ENCODE results near the gene HIF1A. TPM values are rescaled to one million over a fixed set of nuclear protein-coding genes. Genes with fewer than 3 reads are reported as not detected.

Gene HIF1A
- total RNA-seq, 1 experiment from 2014 or later = 319 TPM

DNA sequence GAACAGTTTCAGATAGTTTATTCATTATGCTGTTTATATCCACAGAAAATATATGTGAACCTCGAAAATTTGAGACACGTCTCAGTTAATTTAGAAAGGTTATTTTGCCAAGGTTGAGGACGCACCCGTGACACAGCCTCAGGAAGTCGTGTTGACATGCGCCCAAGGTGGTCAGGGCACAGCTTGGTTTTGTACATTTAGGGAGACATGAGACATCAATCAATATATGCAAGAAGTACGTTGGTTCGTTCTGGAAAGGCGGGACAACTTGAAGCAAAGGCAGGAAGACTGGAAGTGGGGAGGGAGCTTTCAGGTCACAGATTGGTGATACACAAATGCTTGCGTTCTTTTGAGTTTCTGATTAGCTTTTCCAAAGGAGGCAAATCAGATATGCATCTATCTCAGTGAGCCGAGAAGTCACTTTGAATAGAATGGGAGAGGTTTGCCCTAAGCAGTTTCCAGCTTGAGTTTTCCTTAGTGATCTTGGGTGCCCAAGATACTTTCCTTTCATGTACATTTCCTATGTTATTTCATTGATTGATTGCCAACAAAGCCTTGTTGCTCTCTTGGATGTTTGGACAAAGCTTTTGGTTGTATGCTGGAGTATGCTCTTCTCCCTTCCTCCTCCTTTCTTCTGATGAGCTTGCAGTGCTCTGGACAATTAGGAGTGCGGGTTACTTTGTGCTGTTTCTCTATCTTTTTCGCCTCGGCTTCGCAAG, 70.1 kb downstream of the HIF1A start:
- peak overlapping the region; percentile 89 for H3K9ac ChIP-seq (ENCODE audit: low read length)
- H2AFZ ChIP-seq (ENCODE audit: low read length) = no peak overlapping the region
- intact Hi-C loops (cut with micrococcal nuclease) = no loop called here
- no peaks in the 10 kb centered on the region for H3K9me2 ChIP-seq (replicated peaks; ENCODE audit: low read length)
- H3K4me2 ChIP-seq (ENCODE audit: low read length) = peak overlapping the region; percentile 94
- peak overlapping the region; percentile 55 for H3K27ac ChIP-seq (ENCODE audit: low read length)
- POLR2A ChIA-PET (ENCODE audit: unreplicated experiment) = interaction anchor here (0.6 to 1.0 kb wide), 5 partner anchors 25 to 474 kb away, joined by 3 to 5 read pairs (median 4); partner anchors contain the start of gene HIF1A
- no peaks in the 10 kb centered on the region for H3K27me3 ChIP-seq (ENCODE audit: low read length)
- peaks cover 33% of the 10 kb centered on the region for H3K4me1 ChIP-seq (ENCODE audit: insufficient read depth, low read length)
- H3F3A ChIP-seq (ENCODE audit: low read length, unreplicated experiment) = peaks cover 18% of the 10 kb centered on the region
- peak overlapping the region; percentile 96 for H3K4me3 ChIP-seq (ENCODE audit: low read length)
- TF ChIP-seq, protein P1, sequence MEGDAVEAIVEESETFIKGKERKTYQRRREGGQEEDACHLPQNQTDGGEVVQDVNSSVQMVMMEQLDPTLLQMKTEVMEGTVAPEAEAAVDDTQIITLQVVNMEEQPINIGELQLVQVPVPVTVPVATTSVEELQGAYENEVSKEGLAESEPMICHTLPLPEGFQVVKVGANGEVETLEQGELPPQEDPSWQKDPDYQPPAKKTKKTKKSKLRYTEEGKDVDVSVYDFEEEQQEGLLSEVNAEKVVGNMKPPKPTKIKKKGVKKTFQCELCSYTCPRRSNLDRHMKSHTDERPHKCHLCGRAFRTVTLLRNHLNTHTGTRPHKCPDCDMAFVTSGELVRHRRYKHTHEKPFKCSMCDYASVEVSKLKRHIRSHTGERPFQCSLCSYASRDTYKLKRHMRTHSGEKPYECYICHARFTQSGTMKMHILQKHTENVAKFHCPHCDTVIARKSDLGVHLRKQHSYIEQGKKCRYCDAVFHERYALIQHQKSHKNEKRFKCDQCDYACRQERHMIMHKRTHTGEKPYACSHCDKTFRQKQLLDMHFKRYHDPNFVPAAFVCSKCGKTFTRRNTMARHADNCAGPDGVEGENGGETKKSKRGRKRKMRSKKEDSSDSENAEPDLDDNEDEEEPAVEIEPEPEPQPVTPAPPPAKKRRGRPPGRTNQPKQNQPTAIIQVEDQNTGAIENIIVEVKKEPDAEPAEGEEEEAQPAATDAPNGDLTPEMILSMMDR (conservative IDR thresholded peaks at IDR 0.05; ENCODE audit: low read depth, low read length) = no peak
- no peak for TF ChIP-seq EZH2 (IDR thresholded peaks at IDR 0.05; ENCODE audit: low read length, unreplicated experiment)
- TF ChIP-seq EZH2phosphoT487 (IDR thresholded peaks at IDR 0.05; ENCODE audit: borderline replicate concordance, low read length) = no peak
- H3K79me2 ChIP-seq (ENCODE audit: low read length) = peaks cover 78% of the 10 kb centered on the region
- H4K20me1 ChIP-seq (ENCODE audit: low read length) = peaks cover 23% of the 10 kb centered on the region
- DNase-seq (peak; percentile 88), ATAC-seq (peak; percentile 22)
- H3K9me3 ChIP-seq (ENCODE audit: low read length) = no peaks in the 10 kb centered on the region
- BruUV-seq (replicated peaks) = no TSS peak
- CTCF ChIA-PET = interaction anchor here (1.0 to 1.5 kb wide), 2 partner anchors 16 to 72 kb away, joined by 4 read pairs; no protein-coding TSS in a partner anchor
- H3K36me3 ChIP-seq (ENCODE audit: low read depth, low read length) = peaks cover 24% of the 10 kb centered on the region

DNA sequence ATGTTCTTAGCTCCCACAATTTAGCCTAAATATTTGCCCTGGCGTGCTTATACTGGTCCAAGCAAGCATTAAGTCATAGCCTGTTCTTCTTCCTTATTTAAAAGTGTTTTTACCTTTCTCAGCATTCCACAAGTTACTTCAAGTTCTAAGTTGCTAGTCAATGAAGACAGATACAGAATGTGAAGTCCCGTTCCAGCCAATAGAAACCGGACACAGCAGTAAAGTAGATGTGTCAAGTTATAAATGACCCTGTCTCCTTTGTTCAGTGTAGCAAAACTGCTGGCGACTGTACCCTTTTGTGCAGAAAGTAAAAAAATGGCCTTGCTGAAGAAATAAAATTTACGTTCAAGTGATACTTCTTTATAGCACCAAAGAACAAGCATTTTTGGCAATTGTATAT, 70.8 kb downstream of the HIF1A start:
- Histone ChIP-seq H3K36me3 (ENCODE audit: low read depth, low read length) (peaks cover 30% of the 10 kb centered on the region), H3K4me3 (ENCODE audit: low read length) (peak overlapping the region; percentile 96), H4K20me1 (ENCODE audit: low read length) (peaks cover 23% of the 10 kb centered on the region), H3K9ac (ENCODE audit: low read length) (peak overlapping the region; percentile 89), H3K9me2 (replicated peaks; ENCODE audit: low read length) (no peaks in the 10 kb centered on the region), H2AFZ (ENCODE audit: low read length) (no peak overlapping the region), H3K4me2 (ENCODE audit: low read length) (peak overlapping the region; percentile 94), H3K27me3 (ENCODE audit: low read length) (no peaks in the 10 kb centered on the region), H3K79me2 (ENCODE audit: low read length) (peaks cover 86% of the 10 kb centered on the region), H3K9me3 (ENCODE audit: low read length) (no peaks in the 10 kb centered on the region), H3K27ac (ENCODE audit: low read length) (peak overlapping the region; percentile 55), H3F3A (ENCODE audit: low read length, unreplicated experiment) (peaks cover 18% of the 10 kb centered on the region), H3K4me1 (ENCODE audit: insufficient read depth, low read length) (peaks cover 33% of the 10 kb centered on the region)
- CTCF ChIA-PET = no interaction called here
- ATAC-seq = no peak
- POLR2A ChIA-PET (ENCODE audit: unreplicated experiment) = interaction anchor here (0.7 to 1.0 kb wide), 2 partner anchors 24 to 71 kb away, joined by 3 read pairs; partner anchors contain the start of gene HIF1A
- TF ChIP-seq, protein P1 (conservative IDR thresholded peaks at IDR 0.05; ENCODE audit: low read depth, low read length) = no peak
- TF ChIP-seq EZH2phosphoT487 (IDR thresholded peaks at IDR 0.05; ENCODE audit: borderline replicate concordance, low read length) (no peak), EZH2 (IDR thresholded peaks at IDR 0.05; ENCODE audit: low read length, unreplicated experiment) (no peak)
- intact Hi-C loops (cut with micrococcal nuclease) = loop anchor here (1.0 kb wide), 1 partner anchor 17 kb away; no protein-coding TSS in a partner anchor
- no TSS peak for BruUV-seq (replicated peaks)
- DNase-seq = peak; percentile 28

DNA sequence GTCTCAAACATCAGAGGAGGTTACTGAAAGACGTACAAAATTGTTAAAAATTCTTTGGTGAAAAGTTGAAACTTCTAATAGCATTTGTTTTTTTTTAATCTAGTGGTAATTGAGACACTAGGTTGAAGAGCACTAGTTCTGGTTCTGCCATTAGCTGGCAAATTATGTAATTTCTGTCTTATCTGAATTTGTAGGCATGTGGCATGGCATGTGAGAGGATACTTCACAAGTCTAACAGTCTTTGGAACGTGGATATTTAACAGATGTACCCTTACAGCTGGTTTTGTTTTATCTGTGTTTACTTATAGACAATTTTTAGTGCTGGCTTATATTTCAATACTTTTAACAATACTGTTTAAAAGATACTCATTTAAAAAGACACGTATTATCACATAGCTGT, 72.9 kb downstream of the HIF1A start:
- Histone ChIP-seq H2AFZ (ENCODE audit: low read length) (no peak overlapping the region), H3K27ac (ENCODE audit: low read length) (no peak overlapping the region), H3K4me2 (ENCODE audit: low read length) (no peak overlapping the region), H3F3A (ENCODE audit: low read length, unreplicated experiment) (peaks cover 18% of the 10 kb centered on the region), H3K27me3 (ENCODE audit: low read length) (no peaks in the 10 kb centered on the region), H3K9me2 (replicated peaks; ENCODE audit: low read length) (no peaks in the 10 kb centered on the region), H3K4me3 (ENCODE audit: low read length) (no peak overlapping the region), H3K36me3 (ENCODE audit: low read depth, low read length) (peaks cover 49% of the 10 kb centered on the region), H4K20me1 (ENCODE audit: low read length) (peaks cover 27% of the 10 kb centered on the region), H3K9me3 (ENCODE audit: low read length) (no peaks in the 10 kb centered on the region), H3K4me1 (ENCODE audit: insufficient read depth, low read length) (peaks cover 25% of the 10 kb centered on the region), H3K79me2 (ENCODE audit: low read length) (peaks cover 90% of the 10 kb centered on the region), H3K9ac (ENCODE audit: low read length) (no peak overlapping the region)
- no peak for TF ChIP-seq EZH2phosphoT487 (IDR thresholded peaks at IDR 0.05; ENCODE audit: borderline replicate concordance, low read length)
- CTCF ChIA-PET = no interaction called here
- ATAC-seq (no peak), DNase-seq (no peak)
- POLR2A ChIA-PET (ENCODE audit: unreplicated experiment) = interaction anchor here (0.6 kb wide), 1 partner anchor 138 kb away, joined by 3 read pairs; no protein-coding TSS in a partner anchor
- no TSS peak for BruUV-seq (replicated peaks)
- intact Hi-C loops (cut with micrococcal nuclease) = no loop called here

Measured in PC-3 (cell line).